ENCODE results near the gene C3orf52. TPM values are rescaled to one million over a fixed set of nuclear protein-coding genes. Genes with fewer than 3 reads are reported as not detected.

Gene C3orf52
- total and polyA plus RNA-seq, 4 donors, result 0.88 to 16.8 (median 5.2) TPM

- ATAC-seq (ENCODE audit: low FRiP score), result no peak
- 84 to 91% methylated on average over 10 of the region's 10 CpGs for WGBS, 2 donors
- no peak for DNase-seq
Measured at GRCh38 chr3:112078125-112079083, 7.8 kb upstream of the C3orf52 start.

GRCh38 chr3:112083239-112083638 lies 3.0 kb upstream of the C3orf52 start:
- ATAC-seq (ENCODE audit: low FRiP score) (no peak), DNase-seq (no peak)
- Histone ChIP-seq H3K27me3 (ENCODE audit: control insufficient read depth in 1 of 2, insufficient read depth in 2 of 2, low read length in 1 of 2) (no peaks in the 10 kb centered on the region), H3K4me3 (ENCODE audit: low read length in 2 of 2) (no peak overlapping the region), H3K36me3 (ENCODE audit: control insufficient read depth in 1 of 2, insufficient read depth in 2 of 2, low read length in 1 of 2) (no peaks in the 10 kb centered on the region), H3K27ac (ENCODE audit: low read depth in 1 of 2, low read length in 2 of 2) (no peak overlapping the region), H3K4me1 (ENCODE audit: control insufficient read depth in 1 of 2, insufficient read depth in 2 of 2, low read length in 2 of 2) (peaks cover 0 to 3% of the 10 kb centered on the region in 2 donors), H3K9me3 (ENCODE audit: control insufficient read depth, low read length) (no peaks in the 10 kb centered on the region)
- whole genome bisulfite sequencing, 2 donors, result 84 to 87% methylated on average over 4 of the region's 4 CpGs
- intact Hi-C loops (cut with DNase I), result no loop called here

More at GRCh38 chr3:112078125-112079083, 7.8 kb upstream of the C3orf52 start:
- no peaks in the 10 kb centered on the region for H3K36me3 ChIP-seq (ENCODE audit: control insufficient read depth in 1 of 2, insufficient read depth in 2 of 2, low read length in 1 of 2)
- no peaks in the 10 kb centered on the region for H3K27me3 ChIP-seq (ENCODE audit: control insufficient read depth in 1 of 2, insufficient read depth in 2 of 2, low read length in 1 of 2)
- H3K4me1 ChIP-seq (ENCODE audit: control insufficient read depth in 1 of 2, insufficient read depth in 2 of 2, low read length in 2 of 2), result peaks cover 3% of the 10 kb centered on the region in 2 donors
- H3K4me3 ChIP-seq (ENCODE audit: low read length in 2 of 2), result no peak overlapping the region
- intact Hi-C loops (cut with DNase I), result no loop called here
- H3K27ac ChIP-seq (ENCODE audit: low read depth in 1 of 2, low read length in 2 of 2), result no peak overlapping the region
- no peaks in the 10 kb centered on the region for H3K9me3 ChIP-seq (ENCODE audit: control insufficient read depth, low read length)

GRCh38 chr3:112084980-112085705 lies 1.0 kb upstream of the C3orf52 start:
- Histone ChIP-seq H3K9me3 (ENCODE audit: control insufficient read depth, low read length) (no peaks in the 10 kb centered on the region), H3K4me1 (ENCODE audit: control insufficient read depth in 1 of 2, insufficient read depth in 2 of 2, low read length in 2 of 2) (peaks cover 0 to 3% of the 10 kb centered on the region in 2 donors), H3K36me3 (ENCODE audit: control insufficient read depth in 1 of 2, insufficient read depth in 2 of 2, low read length in 1 of 2) (no peaks in the 10 kb centered on the region), H3K4me3 (ENCODE audit: low read length in 2 of 2) (no peak overlapping the region), H3K27me3 (ENCODE audit: control insufficient read depth in 1 of 2, insufficient read depth in 2 of 2, low read length in 1 of 2) (no peaks in the 10 kb centered on the region), H3K27ac (ENCODE audit: low read depth in 1 of 2, low read length in 2 of 2) (no peak overlapping the region)
- DNase-seq (no peak), ATAC-seq (ENCODE audit: low FRiP score) (no peak)
- 86 to 87% methylated on average over 7 of the region's 7 CpGs for WGBS, 2 donors
- intact Hi-C loops (cut with DNase I), result no loop called here

- intact Hi-C loops (cut with DNase I), result no loop called here
Measured at GRCh38 chr3:112085735-112086075, 484 bp upstream of the C3orf52 start.

GRCh38 chr3:112086875-112087524 lies 811 bp downstream of the C3orf52 start:
- ATAC-seq (ENCODE audit: low FRiP score), result no peak
- H3K36me3 ChIP-seq (ENCODE audit: control insufficient read depth in 1 of 2, insufficient read depth in 2 of 2, low read length in 1 of 2), result no peaks in the 10 kb centered on the region
- intact Hi-C loops (cut with DNase I), result no loop called here
- no peaks in the 10 kb centered on the region for H3K9me3 ChIP-seq (ENCODE audit: control insufficient read depth, low read length)
- H3K27me3 ChIP-seq (ENCODE audit: control insufficient read depth in 1 of 2, insufficient read depth in 2 of 2, low read length in 1 of 2), result no peaks in the 10 kb centered on the region
- peaks cover 0 to 3% of the 10 kb centered on the region in 2 donors for H3K4me1 ChIP-seq (ENCODE audit: control insufficient read depth in 1 of 2, insufficient read depth in 2 of 2, low read length in 2 of 2)
- WGBS, 2 donors, result 8 to 14% methylated on average over 13 to 14 of the region's 14 CpGs
- no peak for DNase-seq
- H3K4me3 ChIP-seq (ENCODE audit: low read length in 2 of 2), result peak overlapping the region; percentile 55 to 56
- H3K27ac ChIP-seq (ENCODE audit: low read depth in 1 of 2, low read length in 2 of 2), result peak overlapping the region in 1 of 2 donors; percentile 33

More at GRCh38 chr3:112085735-112086075, 484 bp upstream of the C3orf52 start:
- 28% methylated on average over 12 of the region's 12 CpGs for whole genome bisulfite sequencing, 2 donors
- H3K36me3 ChIP-seq (ENCODE audit: control insufficient read depth in 1 of 2, insufficient read depth in 2 of 2, low read length in 1 of 2), result no peaks in the 10 kb centered on the region
- DNase-seq, result no peak
- no peak for ATAC-seq (ENCODE audit: low FRiP score)
- no peak overlapping the region for H3K4me3 ChIP-seq (ENCODE audit: low read length in 2 of 2)
- H3K4me1 ChIP-seq (ENCODE audit: control insufficient read depth in 1 of 2, insufficient read depth in 2 of 2, low read length in 2 of 2), result peaks cover 0 to 3% of the 10 kb centered on the region in 2 donors
- no peaks in the 10 kb centered on the region for H3K9me3 ChIP-seq (ENCODE audit: control insufficient read depth, low read length)
- H3K27me3 ChIP-seq (ENCODE audit: control insufficient read depth in 1 of 2, insufficient read depth in 2 of 2, low read length in 1 of 2), result no peaks in the 10 kb centered on the region
- no peak overlapping the region for H3K27ac ChIP-seq (ENCODE audit: low read depth in 1 of 2, low read length in 2 of 2)

GRCh38 chr3:112087746-112088145 lies 1.6 kb downstream of the C3orf52 start:
- ATAC-seq (ENCODE audit: low FRiP score) (no peak), DNase-seq (no peak)
- Histone ChIP-seq H3K4me3 (ENCODE audit: low read length in 2 of 2) (peak overlapping the region in 1 of 2 donors; percentile 56), H3K27me3 (ENCODE audit: control insufficient read depth in 1 of 2, insufficient read depth in 2 of 2, low read length in 1 of 2) (no peaks in the 10 kb centered on the region), H3K9me3 (ENCODE audit: control insufficient read depth, low read length) (no peaks in the 10 kb centered on the region), H3K36me3 (ENCODE audit: control insufficient read depth in 1 of 2, insufficient read depth in 2 of 2, low read length in 1 of 2) (no peaks in the 10 kb centered on the region), H3K4me1 (ENCODE audit: control insufficient read depth in 1 of 2, insufficient read depth in 2 of 2, low read length in 2 of 2) (peaks cover 0 to 3% of the 10 kb centered on the region in 2 donors), H3K27ac (ENCODE audit: low read depth in 1 of 2, low read length in 2 of 2) (no peak overlapping the region)
- 37 to 53% methylated on average over 5 of the region's 5 CpGs for WGBS, 2 donors
- intact Hi-C loops (cut with DNase I), result no loop called here

- Histone ChIP-seq H3K27me3 (ENCODE audit: control insufficient read depth in 1 of 2, insufficient read depth in 2 of 2, low read length in 1 of 2) (no peaks in the 10 kb centered on the region), H3K4me3 (ENCODE audit: low read length in 2 of 2) (no peak overlapping the region), H3K4me1 (ENCODE audit: control insufficient read depth in 1 of 2, insufficient read depth in 2 of 2, low read length in 2 of 2) (peaks cover 0 to 8% of the 10 kb centered on the region in 2 donors), H3K9me3 (ENCODE audit: control insufficient read depth, low read length) (no peaks in the 10 kb centered on the region), H3K27ac (ENCODE audit: low read depth in 1 of 2, low read length in 2 of 2) (no peak overlapping the region), H3K36me3 (ENCODE audit: control insufficient read depth in 1 of 2, insufficient read depth in 2 of 2, low read length in 1 of 2) (no peaks in the 10 kb centered on the region)
- WGBS, 2 donors, result 71 to 73% methylated on average over 4 of the region's 4 CpGs
- ATAC-seq (ENCODE audit: low FRiP score) (no peak), DNase-seq (no peak)
- intact Hi-C loops (cut with DNase I), result no loop called here
Measured at GRCh38 chr3:112088944-112089343, 2.8 kb downstream of the C3orf52 start.

- ATAC-seq (ENCODE audit: low FRiP score), result no peak
Measured at GRCh38 chr3:112089956-112090886, 4.0 kb downstream of the C3orf52 start.

More at GRCh38 chr3:112089956-112090886, 4.0 kb downstream of the C3orf52 start:
- Histone ChIP-seq H3K27me3 (ENCODE audit: control insufficient read depth in 1 of 2, insufficient read depth in 2 of 2, low read length in 1 of 2) (no peaks in the 10 kb centered on the region), H3K4me1 (ENCODE audit: control insufficient read depth in 1 of 2, insufficient read depth in 2 of 2, low read length in 2 of 2) (peaks cover 0 to 8% of the 10 kb centered on the region in 2 donors), H3K36me3 (ENCODE audit: control insufficient read depth in 1 of 2, insufficient read depth in 2 of 2, low read length in 1 of 2) (no peaks in the 10 kb centered on the region), H3K9me3 (ENCODE audit: control insufficient read depth, low read length) (no peaks in the 10 kb centered on the region), H3K4me3 (ENCODE audit: low read length in 2 of 2) (no peak overlapping the region), H3K27ac (ENCODE audit: low read depth in 1 of 2, low read length in 2 of 2) (no peak overlapping the region)
- DNase-seq, result no peak
- 93 to 94% methylated on average over 9 of the region's 9 CpGs for WGBS, 2 donors
- intact Hi-C loops (cut with DNase I), result no loop called here

All from aorta (tissue), 5 donors.